WTC11 (cell line): ENCODE results near the gene GSX1.

Experiments used
- CDX4 ChIP-seq: fragments of 250-450 bp; sonication (Bioruptor Pico); IDR thresholded peaks from 2 replicates; pipeline ENCODE4 v1.9.0; 2021; ENCODE audit warnings: moderate library complexity, mild to moderate bottlenecking, inconsistent platforms, borderline replicate concordance
- CTCF ChIP-seq: fragments of 200-600 bp; IDR thresholded peaks from 2 replicates; pipeline ENCODE4 v1.8.0; 2022; ENCODE audit warnings: antibody characterized with exemption
- KAT7 ChIP-seq: sonication (generic); formaldehyde crosslinking; IDR thresholded peaks from 2 replicates; pipeline ENCODE4 v1.8.1; 2023; ENCODE audit warnings: missing genetic modification reagents, mild to moderate bottlenecking, borderline replicate concordance
- MAX ChIP-seq: sonication (generic); formaldehyde crosslinking; IDR thresholded peaks from 2 replicates; pipeline ENCODE4 v1.8.0; 2022; ENCODE audit warnings: mild to moderate bottlenecking, missing genetic modification reagents
- MXD4 ChIP-seq: fragments of 250-450 bp; sonication (Bioruptor Pico); IDR thresholded peaks from 2 replicates; pipeline ENCODE4 v1.8.0; 2021; ENCODE audit warnings: mild to moderate bottlenecking, moderate library complexity, borderline replicate concordance
- PRRX2 ChIP-seq: fragments of 250-450 bp; sonication (Bioruptor Pico); IDR thresholded peaks from 2 replicates; pipeline ENCODE4 v1.8.0; 2021; ENCODE audit warnings: mild to moderate bottlenecking
- ZNF138 ChIP-seq: sonication (generic); formaldehyde crosslinking; conservative IDR thresholded peaks from 2 replicates; pipeline ENCODE4 v1.8.1; 2022; ENCODE audit warnings: mild to moderate bottlenecking, moderate library complexity, missing genetic modification reagents
- TF ChIP-seq, protein P1 (sequence below): sonication (generic); formaldehyde crosslinking; IDR thresholded peaks from 2 replicates; pipeline ENCODE4 v1.8.1; 2022; ENCODE audit warnings: low read depth, missing genetic modification reagents, borderline replicate concordance

DNA sequence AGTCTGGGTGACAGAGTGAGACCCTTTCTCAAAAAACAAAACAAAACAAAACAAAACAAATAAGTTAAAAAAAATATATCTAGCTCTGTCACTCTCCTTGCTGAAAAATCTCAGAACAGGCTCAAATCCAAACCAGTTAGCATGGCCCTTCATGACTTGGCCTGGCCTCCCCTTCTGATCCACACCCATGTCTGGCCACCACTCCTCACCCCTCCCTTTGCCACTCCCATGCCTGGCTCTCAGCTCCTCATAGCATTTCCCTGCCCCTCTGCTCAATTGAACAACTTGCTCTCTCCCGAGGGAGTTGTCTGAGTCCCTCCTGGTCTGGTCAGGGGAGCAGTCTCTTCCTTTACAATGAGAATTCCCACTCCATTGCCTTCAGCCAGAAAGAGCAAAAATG lies 4.0 kb upstream of the GSX1 start:
- TF ChIP-seq ZNF138 = no peak
- TF ChIP-seq, protein P1, sequence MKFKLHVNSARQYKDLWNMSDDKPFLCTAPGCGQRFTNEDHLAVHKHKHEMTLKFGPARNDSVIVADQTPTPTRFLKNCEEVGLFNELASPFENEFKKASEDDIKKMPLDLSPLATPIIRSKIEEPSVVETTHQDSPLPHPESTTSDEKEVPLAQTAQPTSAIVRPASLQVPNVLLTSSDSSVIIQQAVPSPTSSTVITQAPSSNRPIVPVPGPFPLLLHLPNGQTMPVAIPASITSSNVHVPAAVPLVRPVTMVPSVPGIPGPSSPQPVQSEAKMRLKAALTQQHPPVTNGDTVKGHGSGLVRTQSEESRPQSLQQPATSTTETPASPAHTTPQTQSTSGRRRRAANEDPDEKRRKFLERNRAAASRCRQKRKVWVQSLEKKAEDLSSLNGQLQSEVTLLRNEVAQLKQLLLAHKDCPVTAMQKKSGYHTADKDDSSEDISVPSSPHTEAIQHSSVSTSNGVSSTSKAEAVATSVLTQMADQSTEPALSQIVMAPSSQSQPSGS (CRISPR knock-in tag) = no peak
- no peak for TF ChIP-seq MXD4
- TF ChIP-seq MAX (CRISPR knock-in tag) = no peak
- no peak for TF ChIP-seq CDX4 (CRISPR knock-in tag)
- TF ChIP-seq CTCF = no peak
- TF ChIP-seq PRRX2 = no peak
- no peak for TF ChIP-seq KAT7 (CRISPR knock-in tag)
